Measurements from ENCODE around the gene LRBA. TPM values are rescaled to one million over a fixed set of nuclear protein-coding genes. Genes with fewer than 3 reads are reported as not detected.

LRBA gene
- total RNA-seq, 4 donors from 2014 or later = 8.5 to 18.0 (median 11.9) TPM

DNA sequence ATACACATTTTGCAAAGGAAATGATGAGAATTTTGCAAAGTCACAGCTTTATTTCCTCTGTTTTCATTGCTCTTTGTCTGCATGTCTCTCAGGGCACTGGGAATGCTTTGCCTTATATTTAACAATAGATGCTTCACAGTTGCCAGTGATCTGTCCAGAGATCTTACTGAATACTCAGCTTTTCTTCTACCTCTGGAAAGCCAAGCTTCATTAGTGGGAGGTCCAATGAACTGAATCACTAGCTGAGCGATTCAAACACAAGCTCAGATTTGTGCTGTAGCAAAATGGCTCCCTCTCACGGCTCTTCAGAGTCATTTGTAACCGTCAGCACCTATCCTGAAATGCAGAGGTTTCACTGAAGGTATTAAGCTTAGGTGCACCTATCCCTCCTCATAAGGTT, 797.9 kb downstream of the LRBA start:
- in situ Hi-C loops (cut with MboI; ENCODE audit: low sequenced_read_pairs in 4 of 4) (loop anchor here (10.0 to 25.0 kb wide), 2 partner anchors 205 to 212 kb away; no protein-coding TSS in a partner anchor), intact Hi-C loops (cut with DNase I; ENCODE audit: low total_unique reads) (no loop called here)
- DNase-seq (no peak), ATAC-seq (no peak)
- H3K27me3 ChIP-seq = no peaks in the 10 kb centered on the region
- no peak overlapping the region for H3K27ac ChIP-seq
- H3K36me3 ChIP-seq = no peaks in the 10 kb centered on the region
- TF ChIP-seq, protein P1, sequence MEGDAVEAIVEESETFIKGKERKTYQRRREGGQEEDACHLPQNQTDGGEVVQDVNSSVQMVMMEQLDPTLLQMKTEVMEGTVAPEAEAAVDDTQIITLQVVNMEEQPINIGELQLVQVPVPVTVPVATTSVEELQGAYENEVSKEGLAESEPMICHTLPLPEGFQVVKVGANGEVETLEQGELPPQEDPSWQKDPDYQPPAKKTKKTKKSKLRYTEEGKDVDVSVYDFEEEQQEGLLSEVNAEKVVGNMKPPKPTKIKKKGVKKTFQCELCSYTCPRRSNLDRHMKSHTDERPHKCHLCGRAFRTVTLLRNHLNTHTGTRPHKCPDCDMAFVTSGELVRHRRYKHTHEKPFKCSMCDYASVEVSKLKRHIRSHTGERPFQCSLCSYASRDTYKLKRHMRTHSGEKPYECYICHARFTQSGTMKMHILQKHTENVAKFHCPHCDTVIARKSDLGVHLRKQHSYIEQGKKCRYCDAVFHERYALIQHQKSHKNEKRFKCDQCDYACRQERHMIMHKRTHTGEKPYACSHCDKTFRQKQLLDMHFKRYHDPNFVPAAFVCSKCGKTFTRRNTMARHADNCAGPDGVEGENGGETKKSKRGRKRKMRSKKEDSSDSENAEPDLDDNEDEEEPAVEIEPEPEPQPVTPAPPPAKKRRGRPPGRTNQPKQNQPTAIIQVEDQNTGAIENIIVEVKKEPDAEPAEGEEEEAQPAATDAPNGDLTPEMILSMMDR (IDR thresholded peaks at IDR 0.05 in 4 of 5, conservative IDR thresholded peaks at IDR 0.05 in 1 of 5) = no peak
- no peak for TF ChIP-seq POLR2A (IDR thresholded peaks at IDR 0.05)
- no peaks in the 10 kb centered on the region for H3K9me3 ChIP-seq
- no peak overlapping the region for H3K4me3 ChIP-seq
- H3K4me1 ChIP-seq = no peaks in the 10 kb centered on the region

DNA sequence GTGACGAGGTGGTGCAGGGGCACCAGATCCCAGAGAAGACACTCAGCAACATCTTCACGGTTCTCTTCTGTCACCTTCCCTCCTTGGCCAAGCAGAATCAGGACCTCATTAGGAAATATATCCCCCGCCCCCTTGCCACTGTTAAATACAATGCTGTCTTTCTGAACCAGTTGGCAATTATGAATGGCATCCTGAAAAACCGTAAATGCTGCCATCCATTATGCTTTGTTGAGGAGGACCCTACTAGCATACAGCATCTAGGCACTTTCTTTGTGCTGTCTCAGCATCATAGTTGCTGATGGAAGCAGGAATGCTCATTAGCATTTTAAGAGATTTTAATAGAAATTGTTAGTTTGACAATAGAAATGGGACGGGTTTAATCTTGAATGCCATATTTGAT, 798.4 kb downstream of the LRBA start:
- DNase-seq (no peak), ATAC-seq (no peak)
- no peaks in the 10 kb centered on the region for H3K27me3 ChIP-seq
- H3K27ac ChIP-seq = no peak overlapping the region
- no peaks in the 10 kb centered on the region for H3K36me3 ChIP-seq
- H3K4me1 ChIP-seq = no peaks in the 10 kb centered on the region
- intact Hi-C loops (cut with DNase I; ENCODE audit: low total_unique reads) (no loop called here), in situ Hi-C loops (cut with MboI; ENCODE audit: low sequenced_read_pairs in 4 of 4) (loop anchor here (10.0 to 25.0 kb wide), 2 partner anchors 204 to 212 kb away; no protein-coding TSS in a partner anchor)
- H3K4me3 ChIP-seq = no peak overlapping the region
- TF ChIP-seq, protein P1 (IDR thresholded peaks at IDR 0.05 in 4 of 5, conservative IDR thresholded peaks at IDR 0.05 in 1 of 5) = no peak
- H3K9me3 ChIP-seq = no peaks in the 10 kb centered on the region

DNA sequence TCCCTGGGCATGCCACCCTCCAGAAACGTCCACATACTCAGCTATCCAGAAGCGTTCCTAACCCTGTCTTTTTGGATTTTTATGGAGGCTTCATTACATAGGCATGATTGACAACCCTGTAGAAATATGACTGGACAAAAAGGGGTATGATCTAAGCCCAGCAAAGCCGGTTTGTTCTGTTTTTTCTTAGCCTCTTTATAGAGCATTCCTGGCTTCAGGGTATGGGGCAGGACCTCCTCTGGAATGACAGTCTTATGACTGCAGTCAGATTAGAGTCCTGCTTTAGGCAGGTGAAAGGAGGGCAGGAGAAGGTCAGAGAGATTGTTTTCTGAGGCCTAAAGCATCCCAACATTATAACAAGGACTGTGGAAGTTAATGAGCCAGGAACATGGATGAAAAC, 799.5 kb downstream of the LRBA start:
- Histone ChIP-seq H3K4me1 (no peaks in the 10 kb centered on the region), H3K36me3 (no peaks in the 10 kb centered on the region), H3K27me3 (no peaks in the 10 kb centered on the region), H3K27ac (no peak overlapping the region), H3K4me3 (no peak overlapping the region), H3K9me3 (no peaks in the 10 kb centered on the region)
- no peak for DNase-seq
- in situ Hi-C loops (cut with MboI; ENCODE audit: low sequenced_read_pairs in 4 of 4) = loop anchor here (10.0 to 25.0 kb wide), 2 partner anchors 203 to 211 kb away; no protein-coding TSS in a partner anchor
- ATAC-seq = no peak
- TF ChIP-seq, protein P1 (IDR thresholded peaks at IDR 0.05 in 4 of 5, conservative IDR thresholded peaks at IDR 0.05 in 1 of 5) = no peak
- no peak for TF ChIP-seq POLR2A (IDR thresholded peaks at IDR 0.05)
- intact Hi-C loops (cut with DNase I; ENCODE audit: low total_unique reads) = no loop called here

Other genes starting within 250 kb of the LRBA start
- gene RPS3A, start 84.3 kb upstream of the LRBA start, total RNA-seq = 1,000 to 10,000 TPM; 1,618 to 1,974 (median 1,771) TPM

Measured in gastrocnemius medialis (tissue), 4 donors.